Stimulated activated CD4-positive, alpha-beta T cell treated with anti-CD3 and anti-CD28 coated beads, Interleukin-15, amount 100 ng/mL, for 24 hours (primary cell): ENCODE results near the gene CDCP2.

ENCODE experiments used
- DNase-seq: peaks from one replicate; pipeline ENCODE4 v3.0.0-alpha.2; 2020

CDCP2 gene

GRCh38 chr1:54136269-54136896 lies 16.4 kb downstream of the CDCP2 start:
- DNase-seq, result no peak

GRCh38 chr1:54135436-54136120 lies 17.2 kb downstream of the CDCP2 start:
- DNase-seq, result no peak

DNA sequence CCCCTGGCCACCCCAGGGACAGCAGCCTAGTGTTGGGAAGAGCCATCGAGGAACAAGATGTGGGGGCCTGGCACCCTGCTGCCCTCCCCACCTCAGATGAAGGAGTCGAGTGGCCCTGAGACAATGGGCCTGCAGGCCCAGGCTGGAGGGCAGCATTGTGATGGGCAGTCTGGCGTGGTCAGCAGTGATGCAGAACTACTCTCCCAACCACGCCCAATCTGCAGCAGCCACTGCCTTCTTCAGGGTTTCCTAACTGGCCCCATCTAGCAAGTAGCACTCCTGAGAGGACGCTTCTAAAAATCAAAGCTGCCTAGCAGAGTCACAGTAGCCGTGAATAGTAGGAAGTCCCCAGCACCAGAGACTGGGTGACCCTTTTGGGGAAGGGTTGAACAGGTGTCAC lies 18.5 kb downstream of the CDCP2 start:
- no peak for DNase-seq

DNA sequence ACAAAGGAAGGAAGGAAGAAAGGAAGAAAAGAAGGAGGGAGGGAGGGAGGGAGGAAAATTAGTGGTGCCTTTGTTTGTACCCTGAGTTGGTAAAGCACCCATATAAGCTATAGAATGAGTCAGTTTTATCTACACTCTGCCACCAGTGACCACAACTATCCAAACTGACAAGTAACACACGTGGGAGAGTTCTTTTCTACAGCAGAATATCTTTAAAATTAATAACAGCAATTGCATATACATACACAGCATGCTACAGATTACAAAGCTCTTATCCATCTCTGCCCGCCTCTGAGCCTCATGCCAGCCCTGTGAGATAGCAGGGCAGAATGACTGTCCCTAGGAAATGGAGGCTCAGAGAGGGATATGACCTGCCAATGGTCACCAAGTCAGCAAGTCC lies 20.3 kb downstream of the CDCP2 start:
- DNase-seq, result no peak

GRCh38 chr1:54131419-54131818 lies 21.4 kb downstream of the CDCP2 start:
- DNase-seq, result no peak

DNA sequence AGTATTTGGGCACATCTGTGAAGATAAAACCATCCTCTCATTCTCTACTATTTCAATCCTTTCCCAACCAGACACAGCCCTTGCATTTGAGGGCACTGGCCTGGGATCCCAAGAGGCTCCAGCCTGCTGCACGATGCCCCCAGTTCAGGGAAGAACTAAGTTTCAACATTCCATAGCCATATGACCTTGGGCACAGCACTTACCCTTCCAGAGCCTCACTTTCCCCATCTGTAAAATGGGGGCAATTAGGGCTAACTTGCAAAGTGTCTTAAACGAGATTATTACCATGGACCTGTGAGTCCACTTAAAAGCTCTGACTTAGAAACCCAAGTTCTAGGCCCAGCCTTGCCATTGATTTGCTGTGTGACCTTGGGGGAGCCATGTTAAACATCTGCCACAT lies 22.9 kb downstream of the CDCP2 start:
- no peak for DNase-seq

- no peak for DNase-seq
These were observed 25.1 kb downstream of the CDCP2 start for GRCh38 chr1:54127594-54128300.

DNA sequence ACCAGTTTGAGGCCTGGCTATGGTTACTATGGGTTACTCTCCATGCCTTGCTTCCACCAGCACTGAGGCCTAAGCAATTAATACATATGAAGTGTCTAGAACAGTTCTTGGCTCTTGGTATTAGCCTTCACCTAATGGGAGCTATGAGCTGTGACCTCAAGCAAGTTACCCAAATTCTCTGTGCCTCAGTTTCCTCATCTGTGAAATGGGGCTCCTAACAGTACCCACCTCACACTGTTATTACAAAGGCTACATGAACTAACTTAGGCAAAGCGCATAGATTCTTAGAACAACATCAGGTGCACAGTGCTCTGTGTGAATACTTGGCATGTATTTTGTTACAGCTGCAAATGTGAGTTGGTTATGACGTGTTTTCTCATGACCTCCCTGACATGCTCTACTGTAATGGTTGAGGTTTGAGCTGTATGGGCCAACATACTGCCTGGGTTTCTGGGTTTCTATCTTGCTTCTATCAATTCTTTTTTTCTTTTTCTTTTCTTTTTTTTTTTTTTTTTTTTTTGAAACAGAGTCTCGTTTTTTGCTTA lies 26.5 kb downstream of the CDCP2 start:
- no peak for DNase-seq

GRCh38 chr1:54125386-54126070 lies 27.3 kb downstream of the CDCP2 start:
- DNase-seq, result no peak

GRCh38 chr1:54124906-54125305 lies 27.9 kb downstream of the CDCP2 start:
- DNase-seq, result no peak

DNA sequence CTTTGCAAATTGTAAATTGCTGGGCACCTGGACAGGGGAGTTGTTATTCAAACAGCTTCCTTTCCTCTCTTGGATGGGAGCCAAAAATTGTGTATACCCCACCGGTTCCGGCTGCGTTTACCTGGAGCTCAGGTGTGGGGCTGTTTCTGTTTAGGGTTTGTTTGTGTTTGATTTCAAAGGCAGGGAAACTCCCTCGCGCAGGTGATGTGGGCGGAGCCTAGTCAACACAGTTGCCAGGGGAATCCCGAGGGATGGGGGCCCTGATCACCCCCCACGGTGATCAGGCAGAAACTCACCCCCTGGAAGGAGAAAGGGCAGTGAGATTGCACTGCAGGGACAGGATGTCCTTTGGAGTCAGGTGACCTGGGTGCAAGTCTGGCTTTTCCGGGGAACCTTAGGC lies 28.3 kb downstream of the CDCP2 start:
- no peak for DNase-seq

DNA sequence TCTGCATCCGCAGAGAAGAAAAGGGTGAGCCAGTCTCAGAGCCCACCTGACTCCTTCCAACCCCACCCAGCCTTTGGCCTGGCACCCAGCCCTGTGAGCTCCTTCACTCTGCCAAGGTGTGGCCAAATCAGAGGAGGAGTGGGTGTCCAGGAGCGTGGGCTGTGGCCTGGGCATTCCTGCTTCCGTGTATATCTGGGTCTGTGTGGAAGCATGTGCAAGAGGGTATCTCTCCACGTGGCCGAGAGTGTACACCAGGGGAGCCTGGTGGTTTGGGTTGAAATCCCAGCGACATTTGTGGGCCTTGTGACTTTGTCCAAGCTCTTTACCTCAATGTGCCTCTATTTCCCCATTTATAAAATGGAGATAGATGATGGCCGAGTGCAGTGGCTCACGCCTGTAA lies 29.8 kb downstream of the CDCP2 start:
- no peak for DNase-seq

DNA sequence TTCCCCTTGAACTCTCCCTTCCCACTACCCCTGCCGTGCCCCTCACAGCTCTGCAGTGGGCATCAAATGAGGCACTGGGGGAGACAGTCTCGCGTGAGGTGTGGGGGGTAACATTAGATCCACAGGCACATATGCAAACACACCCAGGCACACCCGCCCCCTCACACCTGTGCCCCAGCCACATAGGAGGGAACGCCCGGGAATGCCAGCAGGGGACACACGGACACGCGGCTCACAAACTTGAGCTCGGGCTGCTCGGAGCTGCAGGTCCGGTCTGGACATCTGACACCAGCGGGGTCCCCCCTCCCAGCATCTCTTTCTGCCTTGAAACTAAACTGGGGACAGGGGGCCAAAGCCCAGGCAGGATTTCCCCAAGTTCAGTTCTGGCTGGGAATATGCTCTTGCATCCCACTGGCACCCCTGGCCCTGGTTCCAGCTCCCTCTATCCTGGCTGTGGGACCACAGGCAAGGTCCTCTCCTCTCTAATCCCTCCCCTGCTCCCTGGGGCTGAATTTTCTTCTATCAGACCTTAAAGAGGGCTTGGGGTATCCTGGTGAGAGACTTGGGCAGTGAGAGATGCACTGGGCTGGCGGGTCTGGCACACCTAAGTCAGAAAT lies 30.6 kb downstream of the CDCP2 start:
- DNase-seq, result no peak

- peak; percentile 78 for DNase-seq
These were observed 31.2 kb downstream of the CDCP2 start for GRCh38 chr1:54121482-54122134.

DNA sequence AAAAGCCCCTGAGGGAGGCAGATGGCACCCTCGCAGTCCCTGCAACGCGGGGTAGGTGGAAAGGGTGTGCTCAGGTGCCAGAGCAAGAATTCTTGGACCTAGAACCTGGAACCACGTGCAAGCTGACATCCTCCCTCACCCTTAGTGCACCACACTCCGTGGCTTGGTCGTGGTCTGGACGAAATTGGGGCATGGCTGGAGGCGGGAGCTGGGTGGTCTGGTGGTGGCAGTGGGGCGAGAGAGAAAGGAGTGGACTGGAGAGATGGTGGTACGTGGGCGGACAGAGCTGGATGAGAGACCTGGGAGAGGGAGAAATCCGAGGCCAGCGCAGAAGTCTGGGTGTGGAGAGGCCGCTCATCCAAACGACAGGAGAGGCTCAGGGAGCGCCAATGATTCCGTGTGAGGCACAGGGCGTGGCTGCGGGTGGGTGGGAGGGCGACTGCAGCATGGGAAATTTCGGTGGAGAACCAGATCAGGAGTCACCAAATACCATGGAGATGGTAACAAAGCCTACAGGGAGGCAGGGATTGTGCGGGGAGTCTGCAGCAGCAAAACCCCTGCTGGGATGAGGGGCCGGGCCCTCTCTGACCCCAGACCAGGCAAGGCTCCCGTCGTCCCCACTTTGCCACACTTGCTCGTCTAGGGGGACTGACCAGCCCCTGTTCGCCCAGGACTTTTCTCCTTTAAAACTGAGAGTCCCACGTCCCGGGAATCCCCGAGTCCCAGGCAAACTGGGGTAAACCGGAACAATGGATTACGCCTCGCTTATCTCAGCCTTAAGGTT lies 31.9 kb downstream of the CDCP2 start:
- DNase-seq, result no peak

DNA sequence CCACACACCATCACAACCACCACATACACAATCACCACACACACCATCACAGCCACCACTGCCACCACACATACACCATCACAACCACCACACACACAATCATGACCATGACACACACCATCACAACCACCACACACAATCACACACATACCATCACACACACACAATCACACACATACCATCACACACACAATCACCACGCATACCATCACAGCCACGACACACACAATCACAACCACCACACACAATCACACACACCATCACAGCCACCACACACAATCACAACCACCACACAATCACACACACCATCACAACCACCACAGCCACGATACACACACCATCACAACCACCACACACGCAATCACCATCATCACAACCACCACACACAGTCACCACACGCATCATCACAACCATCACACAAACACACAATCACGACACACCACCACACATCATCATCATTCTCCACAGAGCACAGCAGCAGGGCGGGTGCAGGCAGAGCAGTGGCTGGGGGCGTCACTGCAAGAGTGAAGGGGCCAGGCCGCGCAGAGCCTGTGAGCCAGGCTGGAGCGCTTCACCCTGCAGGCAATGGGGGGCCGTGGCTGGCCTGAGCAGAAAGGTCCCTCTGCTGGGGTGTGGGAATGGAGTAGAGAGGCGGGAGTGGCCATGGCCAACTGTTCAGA lies 32.6 kb downstream of the CDCP2 start:
- DNase-seq, result no peak

- no peak for DNase-seq
These were observed 34.1 kb downstream of the CDCP2 start for GRCh38 chr1:54118704-54119103.

GRCh38 chr1:54117815-54118563 lies 34.8 kb downstream of the CDCP2 start:
- no peak for DNase-seq

- no peak for DNase-seq
These were observed 37.3 kb downstream of the CDCP2 start for GRCh38 chr1:54115520-54115919.

- DNase-seq, result no peak
These were observed 37.8 kb downstream of the CDCP2 start for GRCh38 chr1:54114955-54115354.
